ENCODE measurements around the gene ENO1. TPM values are rescaled to one million over a fixed set of nuclear protein-coding genes. Genes with fewer than 3 reads are reported as not detected.

The ENO1 gene
- total and polyA plus RNA-seq, 2 of the 4 experiments (the other 2 are of a cell fraction): 2,125 to 3,643 TPM

DNA sequence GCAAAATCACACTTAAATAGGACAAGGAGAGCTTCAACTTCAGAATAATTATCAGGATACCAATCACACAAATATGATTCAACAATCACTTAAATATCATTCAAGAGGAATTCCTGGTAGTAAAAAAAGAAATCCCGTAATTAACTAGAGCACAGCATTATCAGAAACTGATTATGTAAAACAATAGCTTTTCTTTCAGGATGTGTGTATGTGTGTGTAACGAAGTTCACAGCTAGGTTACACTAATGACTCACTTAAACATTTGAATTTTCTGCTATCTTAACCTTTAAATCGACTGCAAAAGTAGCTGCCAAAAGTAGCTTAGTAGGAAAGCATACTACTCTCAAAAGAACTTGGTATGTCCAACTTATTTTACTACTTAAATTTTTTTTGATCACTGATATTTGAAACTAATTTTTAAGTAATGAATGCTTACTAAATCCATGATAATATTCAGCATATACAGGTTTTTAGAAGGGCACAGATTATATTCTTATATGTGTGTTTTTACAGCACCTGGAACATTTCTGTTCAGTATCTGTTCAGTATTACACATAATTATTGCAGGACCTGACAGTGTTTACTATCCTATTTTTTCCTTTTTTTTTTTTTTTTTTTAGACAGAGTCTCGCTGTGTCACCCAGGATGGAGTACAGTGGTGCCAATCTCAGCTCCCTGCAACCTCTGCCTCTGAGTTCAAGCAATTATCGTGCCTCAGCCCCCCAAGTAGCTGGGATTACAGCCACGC is 65.3 kb downstream of the ENO1 start:
- no peak overlapping the region for H3K9ac ChIP-seq (ENCODE audit: low read depth, low read length)
- 100% methylated on average over 1 of the region's 6 CpGs; no CpG with 5 or more reads in 1 of the 2 experiments for WGBS, 2 experiments (ENCODE audit: extremely low coverage in 2 of 2, insufficient read length in 1 of 2)

More for the DNA sequence above, 65.3 kb downstream of the ENO1 start:
- peak overlapping the region; percentile 38 for H3K4me2 ChIP-seq (ENCODE audit: low read depth, low read length)
- H3K79me1 ChIP-seq (ENCODE audit: low read depth in 1 of 2, low read length in 2 of 2): peaks cover 20 to 56% of the 10 kb centered on the region in 2 experiments
- no peaks in the 10 kb centered on the region for H3K36me3 ChIP-seq (ENCODE audit: control insufficient read depth, insufficient read depth, low read length)
- H4K20me1 ChIP-seq (ENCODE audit: insufficient read depth, low read length): peaks cover 28% of the 10 kb centered on the region; the same call in 1 of the 2 replicates
- H2BK5ac ChIP-seq (ENCODE audit: low read depth, low read length, poor library complexity, severe bottlenecking): no peak overlapping the region
- H2AFZ ChIP-seq (replicated peaks; ENCODE audit: low read length, poor library complexity): no peak overlapping the region
- dilution Hi-C loops (cut with HindIII; ENCODE audit: low sequenced_read_pairs, unreplicated experiment) (no loop called here), in situ Hi-C loops (cut with MboI; ENCODE audit: low sequenced_read_pairs) (no loop called here), intact Hi-C loops (cut with micrococcal nuclease) (loop anchor here (10.0 kb wide), 1 partner anchor 348 kb away; no protein-coding TSS in a partner anchor)
- no peak overlapping the region for H3K56ac ChIP-seq (ENCODE audit: extremely low read depth, insufficient read depth, low read length)
- DNase-seq (peak; percentile 48), ATAC-seq (ENCODE audit: low read depth) (no peak)
- no peak overlapping the region for H3K23ac ChIP-seq (ENCODE audit: low read depth, low read length)
- H3K14ac ChIP-seq (replicated peaks; ENCODE audit: low read depth, low read length): no peak overlapping the region
- H3K9me3 ChIP-seq (ENCODE audit: control insufficient read depth, insufficient read depth, low read length): no peaks in the 10 kb centered on the region
- H4K8ac ChIP-seq (ENCODE audit: low read depth in 2 of 2, low read length in 2 of 2): no peak overlapping the region
- ChIA-PET CTCF (interaction anchor here (0.6 to 1.1 kb wide), 3 partner anchors 35 to 362 kb away, joined by 3 to 4 read pairs (median 3); no protein-coding TSS in a partner anchor), POLR2A (ENCODE audit: unreplicated experiment) (no interaction called here)
- H3K9me1 ChIP-seq (ENCODE audit: insufficient read depth, low read length): peaks cover 2% of the 10 kb centered on the region; the same call in 1 of the 2 replicates
- no TSS peak for BruUV-seq (replicated peaks)
- H3K4ac ChIP-seq (ENCODE audit: low read depth, low read length): no peak overlapping the region
- H4K5ac ChIP-seq (ENCODE audit: low read depth, low read length): no peak overlapping the region
- H3K18ac ChIP-seq (ENCODE audit: low read depth, low read length): no peak overlapping the region
- no peak overlapping the region for H3K27ac ChIP-seq (ENCODE audit: insufficient read depth, low read length)
- H2AK5ac ChIP-seq (ENCODE audit: low read depth, low read length): no peak overlapping the region
- no peaks in the 10 kb centered on the region for H3K27me3 ChIP-seq (ENCODE audit: control insufficient read depth, insufficient read depth, low read length)
- peaks cover 9% of the 10 kb centered on the region for H3K4me1 ChIP-seq (ENCODE audit: control insufficient read depth, insufficient read depth, low read length)
- no peak overlapping the region for H4K91ac ChIP-seq (ENCODE audit: insufficient read depth, low read depth, low read length)
- no peak overlapping the region for H2AK9ac ChIP-seq (replicated peaks; ENCODE audit: low read depth, low read length, poor library complexity)
- no peak overlapping the region for H2BK20ac ChIP-seq (ENCODE audit: low read depth, low read length)
- H3K4me3 ChIP-seq (ENCODE audit: insufficient read depth, low read depth, low read length): no peak overlapping the region
- no peak overlapping the region for H2BK120ac ChIP-seq (ENCODE audit: low read depth, low read length)
- no peak overlapping the region for H2BK15ac ChIP-seq (ENCODE audit: low read depth, low read length)
- no peak for TF ChIP-seq BHLHE40 (IDR thresholded peaks at IDR 0.05; ENCODE audit: low read depth, low read length)
- TF ChIP-seq MAFK (IDR thresholded peaks at IDR 0.05; ENCODE audit: low read depth, low read length): no peak
- TF ChIP-seq, protein P1, sequence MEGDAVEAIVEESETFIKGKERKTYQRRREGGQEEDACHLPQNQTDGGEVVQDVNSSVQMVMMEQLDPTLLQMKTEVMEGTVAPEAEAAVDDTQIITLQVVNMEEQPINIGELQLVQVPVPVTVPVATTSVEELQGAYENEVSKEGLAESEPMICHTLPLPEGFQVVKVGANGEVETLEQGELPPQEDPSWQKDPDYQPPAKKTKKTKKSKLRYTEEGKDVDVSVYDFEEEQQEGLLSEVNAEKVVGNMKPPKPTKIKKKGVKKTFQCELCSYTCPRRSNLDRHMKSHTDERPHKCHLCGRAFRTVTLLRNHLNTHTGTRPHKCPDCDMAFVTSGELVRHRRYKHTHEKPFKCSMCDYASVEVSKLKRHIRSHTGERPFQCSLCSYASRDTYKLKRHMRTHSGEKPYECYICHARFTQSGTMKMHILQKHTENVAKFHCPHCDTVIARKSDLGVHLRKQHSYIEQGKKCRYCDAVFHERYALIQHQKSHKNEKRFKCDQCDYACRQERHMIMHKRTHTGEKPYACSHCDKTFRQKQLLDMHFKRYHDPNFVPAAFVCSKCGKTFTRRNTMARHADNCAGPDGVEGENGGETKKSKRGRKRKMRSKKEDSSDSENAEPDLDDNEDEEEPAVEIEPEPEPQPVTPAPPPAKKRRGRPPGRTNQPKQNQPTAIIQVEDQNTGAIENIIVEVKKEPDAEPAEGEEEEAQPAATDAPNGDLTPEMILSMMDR (conservative IDR thresholded peaks at IDR 0.05; ENCODE audit: low read depth, low read length): no peak
- TF ChIP-seq, protein P2, sequence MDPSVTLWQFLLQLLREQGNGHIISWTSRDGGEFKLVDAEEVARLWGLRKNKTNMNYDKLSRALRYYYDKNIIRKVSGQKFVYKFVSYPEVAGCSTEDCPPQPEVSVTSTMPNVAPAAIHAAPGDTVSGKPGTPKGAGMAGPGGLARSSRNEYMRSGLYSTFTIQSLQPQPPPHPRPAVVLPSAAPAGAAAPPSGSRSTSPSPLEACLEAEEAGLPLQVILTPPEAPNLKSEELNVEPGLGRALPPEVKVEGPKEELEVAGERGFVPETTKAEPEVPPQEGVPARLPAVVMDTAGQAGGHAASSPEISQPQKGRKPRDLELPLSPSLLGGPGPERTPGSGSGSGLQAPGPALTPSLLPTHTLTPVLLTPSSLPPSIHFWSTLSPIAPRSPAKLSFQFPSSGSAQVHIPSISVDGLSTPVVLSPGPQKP (IDR thresholded peaks at IDR 0.05; ENCODE audit: borderline replicate concordance, low read depth, low read length): no peak
